ENCODE measurements around the gene ACAD9.
A peak's percentile ranks its signal among the peaks of the same experiment; 100 is the strongest.
"Not testable (repeated sequence)": the region's sequence is repeated elsewhere in the genome, so short reads cannot be mapped to it uniquely, and the experiment has no call there.

ACAD9 gene

DNA sequence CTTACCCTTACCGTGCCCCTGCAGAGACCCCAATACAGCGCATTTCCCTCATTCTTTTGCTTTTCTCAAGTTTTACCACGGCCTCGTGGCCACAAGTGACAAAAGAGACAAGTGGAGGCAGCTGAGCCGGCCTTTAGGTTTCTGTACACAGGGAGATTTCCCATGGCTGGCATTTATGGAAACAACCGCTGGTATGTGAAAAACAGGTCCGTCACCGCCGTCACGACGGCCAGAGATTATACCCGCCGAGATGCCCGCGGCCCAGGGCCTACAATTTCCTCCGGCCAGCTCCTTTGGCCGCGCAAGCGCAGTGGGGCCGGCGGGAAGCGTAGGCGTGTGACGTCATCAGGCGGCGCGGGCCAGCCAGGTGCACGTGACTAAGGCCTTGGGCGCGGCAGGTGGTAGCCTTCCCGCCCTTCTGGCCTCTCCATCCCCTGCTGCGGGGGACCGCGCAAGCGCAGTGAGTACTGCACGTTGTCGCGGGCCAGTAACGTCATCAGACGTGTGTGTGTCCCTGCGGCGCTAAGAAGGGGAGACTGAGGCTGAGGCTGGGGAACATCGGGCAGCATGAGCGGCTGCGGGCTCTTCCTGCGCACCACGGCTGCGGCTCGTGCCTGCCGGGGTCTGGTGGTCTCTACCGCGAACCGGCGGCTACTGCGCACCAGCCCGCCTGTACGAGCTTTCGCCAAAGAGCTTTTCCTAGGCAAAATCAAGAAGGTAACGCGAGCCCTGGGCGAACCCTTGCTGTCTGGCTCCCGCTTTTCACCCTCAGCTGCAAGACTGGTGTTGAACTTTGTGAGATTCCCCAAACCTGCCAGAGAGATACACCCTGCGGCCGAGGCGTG lies at the start of gene ACAD9:
TSS of gene ACAD9 (plus strand) at position 496 of the 845 bp plus-strand sequence. CDS start at position 568, 72 bp downstream.
- peak; percentile 94 to 97 (median 95) for DNase-seq (ENCODE audit: low read depth in 3 of 3, low spot score in 1 of 3)

DNA sequence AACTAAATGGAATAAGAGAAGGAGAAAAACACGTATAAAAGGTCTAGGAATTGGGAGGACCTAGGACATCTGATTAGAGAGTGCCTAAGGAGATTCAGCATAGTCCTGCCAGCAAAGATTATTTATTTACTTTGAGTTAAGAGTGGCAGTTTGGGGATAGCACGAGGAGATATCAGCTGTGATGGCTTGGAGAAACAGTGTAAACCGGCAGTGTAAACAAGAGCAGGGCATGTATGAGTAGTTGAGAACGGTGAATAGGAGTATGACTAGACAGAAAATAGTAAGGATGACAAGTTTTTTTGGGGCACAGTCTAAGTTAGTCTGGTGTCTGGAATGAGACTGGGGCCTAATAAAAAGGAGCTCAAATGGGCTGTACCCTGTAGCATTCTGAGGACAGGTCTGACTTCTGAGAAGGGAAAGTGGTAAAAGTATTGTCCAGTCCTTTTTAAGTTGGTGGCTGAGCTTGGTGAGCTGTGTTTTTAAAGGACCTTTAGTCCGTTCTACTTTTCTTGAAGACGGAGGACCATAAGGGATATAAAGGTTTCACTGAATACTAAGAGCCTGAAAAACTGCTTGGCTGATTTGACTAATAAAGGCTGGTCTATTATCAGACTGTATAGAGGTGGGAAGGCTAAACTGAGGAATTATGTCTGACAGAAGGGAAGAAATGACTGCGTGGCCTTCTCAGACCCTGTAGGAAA lies 49.3 kb upstream of the ACAD9 start:
- not testable (repeated sequence) for DNase-seq (ENCODE audit: low read depth in 3 of 3, low spot score in 1 of 3)

DNA sequence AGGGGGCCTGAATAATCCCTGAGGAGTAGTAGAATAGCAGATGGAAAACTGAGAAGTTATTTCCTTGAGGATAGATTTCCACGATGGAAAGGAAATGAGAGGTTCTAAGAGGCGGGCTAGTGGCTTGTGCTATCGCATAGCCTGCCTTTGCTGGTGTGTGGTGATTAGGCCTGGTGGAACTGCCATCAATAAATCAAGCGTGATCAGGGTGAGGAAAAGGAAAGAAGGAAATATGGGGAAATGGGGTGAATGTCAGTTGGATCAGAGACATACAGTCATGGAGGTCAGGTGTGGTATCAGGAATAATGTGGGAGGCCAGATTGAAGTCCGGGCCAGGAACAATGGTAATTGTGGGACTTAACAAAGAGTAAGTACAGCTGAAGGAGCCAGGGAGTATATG lies 48.7 kb upstream of the ACAD9 start:
- not testable (repeated sequence) for DNase-seq (ENCODE audit: low read depth in 3 of 3, low spot score in 1 of 3)

DNA sequence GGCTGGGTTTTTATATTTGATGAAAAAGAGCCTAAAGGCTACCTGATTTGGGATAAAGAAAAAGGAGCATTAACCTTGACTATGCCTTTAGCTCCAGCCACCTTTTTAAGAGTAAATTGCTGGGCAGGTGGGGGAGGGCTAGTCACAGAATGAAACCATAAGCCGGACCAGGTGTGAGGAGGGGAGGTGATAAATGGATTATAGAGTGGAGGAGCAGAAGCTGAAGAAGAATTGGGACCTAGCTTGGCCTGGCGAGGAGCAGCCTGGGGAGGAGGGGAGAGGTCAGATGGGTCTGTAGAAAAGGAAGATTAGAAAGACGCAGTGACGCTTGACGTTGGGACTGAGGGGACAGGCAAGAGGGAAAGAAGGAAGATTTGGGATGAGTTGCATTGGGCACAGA lies 46.4 kb upstream of the ACAD9 start:
- not testable (repeated sequence) for DNase-seq (ENCODE audit: low read depth in 3 of 3, low spot score in 1 of 3)

DNA sequence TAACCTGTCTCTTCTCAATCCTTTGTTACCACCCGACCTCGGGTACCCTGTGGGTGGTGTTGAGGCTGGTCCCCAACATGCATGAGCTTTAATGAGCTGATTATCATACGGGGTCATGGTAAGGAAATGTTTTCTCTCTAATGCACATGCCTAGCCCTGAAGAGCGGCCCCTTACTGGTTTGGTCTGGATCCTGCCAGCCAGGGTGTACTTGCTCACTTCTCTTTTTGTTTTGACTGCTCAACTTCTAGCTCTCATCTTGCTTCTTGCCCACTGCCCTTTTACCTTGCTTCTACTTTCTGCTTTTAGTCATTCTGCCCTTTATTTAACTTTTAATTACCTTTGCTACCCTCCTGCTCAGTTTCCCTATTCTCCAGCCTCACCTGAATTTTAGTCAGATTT lies 44.3 kb upstream of the ACAD9 start:
- DNase-seq (ENCODE audit: low read depth in 3 of 3, low spot score in 1 of 3): no peak

DNA sequence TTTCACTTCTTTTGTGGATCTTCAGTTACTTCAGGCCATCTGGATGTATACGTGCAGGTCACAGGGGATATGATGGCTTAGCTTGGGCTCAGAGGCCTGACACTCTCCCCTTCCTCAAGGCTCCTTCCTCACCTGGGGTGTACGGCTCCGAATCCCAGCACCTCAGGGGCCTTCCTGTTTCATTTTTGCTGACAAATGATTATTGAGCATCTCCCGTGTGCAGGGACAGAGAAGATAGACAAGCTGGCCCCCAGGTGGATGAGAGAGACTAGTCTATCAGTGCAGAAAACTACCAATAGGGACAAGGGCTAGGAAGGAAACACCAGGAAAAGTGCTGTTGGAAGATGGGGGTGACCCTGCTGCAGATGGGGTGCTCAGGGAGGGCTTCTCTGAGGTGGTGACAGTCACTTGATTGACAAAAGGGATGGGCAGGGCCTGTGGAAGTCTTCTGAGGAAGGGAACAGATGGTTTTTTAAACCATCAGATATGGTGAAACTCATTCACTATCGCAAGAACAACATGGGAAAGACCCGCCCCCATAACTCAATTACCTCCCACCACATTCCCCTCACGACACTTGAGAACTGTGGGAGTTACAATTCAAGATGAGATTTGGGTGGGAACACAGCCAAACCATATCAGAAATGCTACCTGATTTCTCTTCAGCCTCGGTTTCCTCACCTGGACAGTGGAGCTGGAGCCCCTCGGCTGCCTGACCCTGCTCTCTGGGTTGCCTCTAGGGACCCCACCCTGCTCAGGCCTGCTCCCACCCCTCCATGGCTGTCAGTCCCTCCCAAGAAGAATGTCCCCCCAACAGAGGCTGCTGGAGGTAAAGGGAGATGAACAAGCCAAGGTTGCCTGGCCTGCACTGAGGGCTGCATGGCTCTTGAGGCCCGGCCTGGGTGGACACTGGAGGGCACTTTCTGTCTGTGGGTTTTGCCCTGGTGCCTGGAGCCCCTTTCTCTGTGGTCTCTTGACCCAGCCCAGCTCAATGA lies 37.2 kb upstream of the ACAD9 start:
- DNase-seq (ENCODE audit: low read depth in 3 of 3, low spot score in 1 of 3): no peak

DNA sequence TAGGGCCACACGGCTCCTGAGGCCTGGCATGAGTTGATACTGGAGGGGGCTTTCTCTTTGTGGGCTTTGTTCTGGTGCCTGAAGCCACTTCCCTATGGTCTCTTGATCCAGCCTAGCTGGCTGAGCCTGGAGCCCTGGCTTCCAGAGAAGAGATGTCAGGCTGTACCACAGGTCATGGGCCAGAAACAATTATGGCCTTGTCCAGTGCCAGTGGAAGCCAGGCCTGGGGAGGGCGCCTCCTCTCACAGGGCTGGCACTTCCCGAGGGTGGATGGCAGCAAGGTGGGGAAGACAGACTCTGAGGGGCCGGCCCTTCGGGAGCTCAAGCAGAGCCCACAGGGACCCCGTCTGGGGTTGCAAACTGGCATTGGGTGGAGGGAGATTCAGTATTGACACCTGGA lies 34.9 kb upstream of the ACAD9 start:
- no peak for DNase-seq (ENCODE audit: low read depth in 3 of 3, low spot score in 1 of 3)

DNA sequence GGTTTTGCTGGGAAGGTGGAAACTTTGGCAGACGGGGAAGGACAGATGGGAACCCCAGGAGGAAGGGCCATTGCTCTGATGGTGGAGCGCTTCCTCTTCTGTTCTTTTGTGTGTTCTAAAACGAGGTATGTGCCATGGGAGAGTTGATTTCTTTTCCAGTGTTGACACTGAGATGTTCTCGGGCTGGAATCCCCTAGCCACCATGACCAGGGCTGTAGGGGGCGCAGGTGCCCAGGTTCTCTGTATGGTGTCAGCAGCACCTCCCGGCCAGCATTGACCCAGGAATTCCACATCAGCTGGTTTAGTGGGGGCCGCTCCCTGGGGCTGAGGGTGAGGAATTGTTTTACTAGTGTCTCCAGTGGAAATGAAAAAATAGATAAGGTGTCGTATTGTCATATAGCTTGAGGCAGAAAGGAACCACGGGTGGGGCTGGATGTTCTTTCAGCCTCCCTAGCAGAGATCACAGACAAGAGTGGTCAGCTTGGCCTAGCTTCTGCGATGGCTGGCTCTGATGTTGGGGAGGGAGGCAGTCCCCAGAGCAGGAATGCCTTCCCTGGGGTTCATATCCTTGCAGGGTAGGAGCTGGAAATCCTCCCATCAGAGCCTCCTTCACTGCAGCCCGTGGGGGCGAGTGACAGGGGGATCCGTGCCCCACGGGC lies 34.2 kb upstream of the ACAD9 start:
- DNase-seq (ENCODE audit: low read depth in 3 of 3, low spot score in 1 of 3): no peak

DNA sequence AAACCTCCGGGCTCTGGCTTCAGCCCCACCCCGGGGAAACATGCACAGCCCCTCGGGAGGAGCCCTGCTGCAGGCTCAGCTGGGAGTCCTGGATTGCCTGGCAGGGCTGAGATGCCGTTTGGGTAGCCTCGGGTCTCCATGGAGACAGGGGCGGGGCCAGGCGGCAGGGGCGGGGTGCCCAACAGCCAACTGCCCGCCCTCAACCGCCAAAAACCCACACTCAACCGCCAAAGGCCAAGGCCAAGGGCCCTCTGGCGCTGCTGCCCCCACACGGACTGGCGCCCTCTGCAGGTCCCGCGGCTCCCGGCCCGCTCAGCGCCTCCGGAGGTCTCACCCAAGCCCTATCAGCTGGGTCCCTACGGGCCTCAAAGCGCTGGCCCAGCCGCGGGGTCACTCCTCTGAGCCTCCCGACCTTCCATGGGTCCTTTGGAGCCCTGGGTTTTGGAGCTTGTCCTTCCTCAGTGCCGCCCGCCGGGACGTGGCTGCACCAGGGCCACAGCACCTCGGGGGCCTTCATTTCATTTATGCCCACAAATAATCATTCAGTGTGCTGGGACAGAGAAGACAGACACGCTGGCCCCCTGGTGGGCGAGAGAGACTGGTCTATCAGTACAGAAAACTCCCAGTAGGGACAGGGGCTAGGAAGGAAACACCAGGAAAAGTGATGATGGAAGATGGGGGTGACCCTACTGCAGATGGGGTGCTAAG lies 33.5 kb upstream of the ACAD9 start:
- DNase-seq (ENCODE audit: low read depth in 3 of 3, low spot score in 1 of 3): peak; percentile 49 to 66 (median 52)

DNA sequence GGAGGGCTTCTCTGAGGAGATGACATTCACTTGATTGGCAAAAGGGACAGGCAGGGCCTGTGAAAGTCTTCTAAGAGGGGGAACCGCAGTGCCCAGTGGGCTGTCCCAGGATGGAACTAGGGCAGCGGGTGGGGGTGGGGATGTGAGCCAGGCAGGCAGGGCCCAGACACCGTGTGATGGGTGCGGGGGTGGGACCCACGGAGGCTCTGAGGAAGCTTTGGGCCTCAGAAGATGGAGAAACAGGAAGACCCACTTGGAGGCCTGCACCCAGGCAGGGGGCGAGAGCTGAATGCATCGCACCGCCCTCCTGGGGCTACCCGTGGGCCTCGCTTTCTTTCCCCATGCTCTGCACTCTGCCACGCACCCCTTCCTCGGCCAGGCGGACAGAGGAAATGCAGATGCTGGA lies 32.9 kb upstream of the ACAD9 start:
- no peak for DNase-seq (ENCODE audit: low read depth in 3 of 3, low spot score in 1 of 3)

DNA sequence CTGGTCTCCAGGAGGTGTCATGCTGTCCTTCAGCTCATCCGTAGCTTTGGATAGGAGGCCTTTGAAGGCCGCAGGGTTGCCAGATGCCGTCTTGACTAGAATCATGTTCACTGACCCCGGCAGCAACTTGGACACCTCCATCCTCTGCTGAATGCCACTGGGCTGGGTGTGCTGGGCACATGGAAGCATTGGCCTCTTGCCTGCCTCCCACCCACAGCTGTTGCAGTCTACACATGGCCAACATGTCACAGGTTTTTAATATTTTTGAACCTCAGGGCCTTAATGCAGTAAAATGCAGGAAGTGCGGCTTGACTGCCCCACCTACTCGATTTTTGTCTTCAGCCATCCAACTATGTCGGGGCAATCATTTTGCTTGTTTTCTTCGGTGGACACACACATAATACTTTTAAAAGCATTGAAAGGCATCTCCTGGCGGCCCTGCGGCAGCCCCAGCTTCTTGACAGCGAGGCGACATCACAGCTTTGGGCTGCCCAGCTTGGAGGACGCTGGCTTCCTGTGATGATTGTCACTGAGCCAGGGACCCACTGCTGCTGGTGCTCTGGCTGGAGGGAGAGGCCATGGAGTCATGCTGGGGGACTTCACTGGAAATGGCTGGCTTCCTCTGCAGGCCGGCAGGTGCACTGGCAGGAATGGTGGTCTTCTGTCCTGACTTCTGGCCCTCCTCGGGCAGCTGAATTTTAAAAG lies 31.6 kb upstream of the ACAD9 start:
- DNase-seq (ENCODE audit: low read depth in 3 of 3, low spot score in 1 of 3): no peak

DNA sequence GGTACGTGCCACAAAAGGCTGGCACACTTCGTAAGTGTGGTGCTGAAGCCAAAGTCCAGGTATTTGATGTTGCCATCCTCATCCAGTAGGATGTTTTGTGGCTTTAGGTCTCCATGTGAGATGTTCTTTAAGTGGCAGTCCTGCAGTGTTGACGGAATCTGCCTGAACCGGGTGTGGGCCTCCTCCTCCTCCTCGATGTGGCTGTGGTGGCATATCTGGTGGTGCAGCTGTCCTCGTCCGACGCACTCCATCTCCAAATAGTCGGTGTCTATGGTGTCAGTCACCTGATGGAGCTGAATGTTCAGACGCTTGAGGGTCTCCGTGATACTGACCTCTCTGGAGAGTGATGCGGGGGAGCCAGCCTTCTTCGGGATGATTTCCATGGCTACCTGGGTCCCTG lies 30.5 kb upstream of the ACAD9 start:
- DNase-seq (ENCODE audit: low read depth in 3 of 3, low spot score in 1 of 3): no peak

DNA sequence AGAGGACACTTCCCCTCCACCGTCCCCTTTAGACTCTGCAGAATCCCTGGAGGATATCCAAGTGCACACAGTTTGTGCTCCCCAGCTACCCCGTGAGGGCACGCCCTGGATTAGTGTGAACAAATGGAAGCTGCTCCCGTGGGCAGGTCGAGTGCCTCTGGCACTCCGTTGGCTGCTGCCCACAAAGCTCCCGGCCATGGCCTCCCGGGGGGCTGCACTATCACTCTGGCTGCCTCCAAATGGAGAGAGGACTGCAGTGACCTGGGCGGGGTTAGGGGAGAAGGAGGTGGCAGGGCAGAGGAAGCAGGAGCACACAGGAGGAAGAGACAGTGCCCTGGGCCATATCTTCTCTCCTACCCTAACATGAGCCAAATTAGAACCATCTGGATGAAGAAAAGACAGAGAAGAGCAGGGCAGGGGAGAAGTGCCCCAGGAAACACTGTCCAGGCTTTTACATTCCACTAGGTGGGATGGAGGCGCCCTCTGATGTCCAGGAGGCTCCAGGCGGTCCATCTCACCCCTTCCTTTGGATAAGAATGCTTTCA lies 29.4 kb upstream of the ACAD9 start:
- DNase-seq (ENCODE audit: low read depth in 3 of 3, low spot score in 1 of 3): no peak

DNA sequence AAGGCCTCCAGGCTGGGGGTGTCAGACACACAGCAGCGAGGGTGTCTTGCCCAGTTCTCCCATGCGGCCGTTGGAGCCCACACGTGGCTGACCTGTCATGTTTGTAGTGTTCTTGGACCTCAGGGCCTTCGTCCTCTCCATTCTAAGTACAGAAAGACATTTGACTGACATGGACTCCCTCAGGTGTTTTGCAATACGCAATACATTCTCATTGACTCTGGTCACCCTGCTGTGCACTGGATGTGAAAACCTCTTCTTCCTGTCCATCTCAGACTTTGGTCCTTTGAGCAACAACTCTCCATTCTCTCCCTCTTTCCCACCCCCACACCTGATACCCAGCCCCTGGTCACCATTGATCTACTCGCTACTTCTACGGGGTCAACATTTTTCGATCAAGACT lies 28.9 kb upstream of the ACAD9 start:
- DNase-seq (ENCODE audit: low read depth in 3 of 3, low spot score in 1 of 3): no peak

DNA sequence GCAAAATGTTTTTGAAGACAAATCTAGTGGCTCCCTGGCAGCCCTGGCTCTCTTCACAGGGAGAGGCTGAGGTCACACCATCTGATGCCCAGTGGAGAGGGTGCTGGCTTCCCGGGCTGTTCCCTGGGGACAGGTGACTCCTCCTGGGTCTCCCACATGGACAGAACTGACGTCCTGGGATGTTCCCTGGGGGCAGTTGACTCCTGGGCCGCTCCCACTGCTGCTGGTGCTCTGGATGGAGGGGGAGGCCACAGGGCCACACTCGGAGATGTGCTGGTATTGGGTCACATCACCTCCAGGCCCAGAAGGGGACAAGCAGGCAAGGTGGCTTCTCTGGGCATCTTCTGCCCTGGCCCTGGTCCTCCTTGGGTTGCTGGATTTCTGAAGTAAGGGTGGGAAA lies 27.8 kb upstream of the ACAD9 start:
- no peak for DNase-seq (ENCODE audit: low read depth in 3 of 3, low spot score in 1 of 3)

DNA sequence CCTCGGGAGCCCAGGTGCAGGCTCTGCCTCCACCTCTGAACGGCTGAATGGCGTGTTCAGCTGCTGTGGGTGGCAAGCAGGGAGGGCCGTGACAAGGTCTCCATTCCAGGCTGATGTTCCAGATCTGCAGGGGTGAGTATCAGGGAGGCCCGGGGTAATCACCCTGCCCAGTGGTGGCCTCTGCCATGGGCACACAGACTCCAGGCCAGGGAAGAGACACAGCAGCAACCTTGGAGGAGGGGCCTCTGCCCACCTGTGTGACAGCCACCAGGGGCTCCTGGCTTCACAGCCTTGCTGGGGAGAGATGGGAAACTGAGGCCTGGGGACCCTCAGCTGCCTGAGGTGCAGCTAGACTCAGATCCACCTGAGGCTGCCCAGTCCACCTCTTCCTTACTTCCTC lies 25.6 kb upstream of the ACAD9 start:
- no peak for DNase-seq (ENCODE audit: low read depth in 3 of 3, low spot score in 1 of 3)

DNA sequence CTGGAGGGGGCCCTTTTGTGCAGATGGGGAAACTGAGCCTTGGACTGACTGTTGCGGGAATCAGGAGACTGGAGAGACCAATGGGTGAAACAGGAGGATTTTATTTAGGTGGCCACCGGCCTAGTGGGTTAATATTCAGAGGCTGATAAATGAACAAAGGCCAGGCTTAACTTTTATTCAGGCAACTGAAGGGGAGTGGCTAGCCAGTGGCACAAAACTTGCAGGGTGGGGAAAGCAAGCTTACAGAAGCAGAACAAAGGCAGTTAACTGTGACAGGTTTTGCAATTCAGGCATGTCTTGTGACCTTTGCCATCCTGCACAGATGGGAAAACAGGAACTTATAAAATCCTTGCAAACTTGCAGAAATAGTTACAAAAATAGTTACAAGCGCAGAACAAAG lies 24.9 kb upstream of the ACAD9 start:
- DNase-seq (ENCODE audit: low read depth in 3 of 3, low spot score in 1 of 3): no peak

DNA sequence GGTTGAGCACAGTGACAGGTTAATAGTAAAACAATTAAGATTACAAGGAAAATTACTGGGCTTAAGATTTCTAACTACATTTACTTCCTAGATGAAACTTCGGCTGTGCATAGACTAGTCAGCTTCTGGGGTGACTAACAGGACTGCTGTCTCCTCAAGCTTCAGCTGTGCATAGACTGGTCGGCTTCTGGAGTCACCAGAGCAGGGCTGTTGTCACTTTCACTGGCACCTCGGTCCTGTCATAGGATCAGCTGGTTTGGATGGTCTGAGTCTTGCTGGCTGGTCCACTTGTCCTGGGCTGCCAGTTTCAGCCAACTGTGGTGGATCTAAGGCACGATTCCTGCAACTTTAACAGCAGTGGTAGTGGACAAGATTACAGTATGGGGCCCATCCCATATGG lies 23.9 kb upstream of the ACAD9 start:
- no peak for DNase-seq (ENCODE audit: low read depth in 3 of 3, low spot score in 1 of 3)

DNA sequence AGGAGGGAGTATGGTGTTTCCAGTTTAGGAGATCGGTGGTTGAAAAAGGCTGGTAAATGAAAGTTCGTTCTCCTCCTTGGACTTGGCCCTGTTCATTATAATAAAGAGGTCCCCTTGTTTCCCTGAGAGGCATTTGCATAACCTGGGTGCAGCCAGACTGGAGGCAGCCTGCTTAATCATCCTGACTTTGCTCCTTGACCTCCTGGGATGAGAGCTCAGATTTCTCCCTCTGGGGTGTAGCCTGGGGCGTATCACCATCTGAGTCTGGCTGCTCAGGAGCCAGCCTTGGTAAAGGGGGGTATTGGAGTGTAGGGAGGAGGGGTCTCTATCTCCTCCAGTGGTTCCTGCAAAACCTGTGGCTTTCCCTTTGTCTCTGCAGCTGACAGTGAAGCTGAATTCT lies 21.3 kb upstream of the ACAD9 start:
- no peak for DNase-seq (ENCODE audit: low read depth in 3 of 3, low spot score in 1 of 3)
